H9 (cell line): ENCODE results near the gene WDR72. TPM values are rescaled to one million over a fixed set of nuclear protein-coding genes. Genes with fewer than 3 reads are reported as not detected.

Experiments used
- DNase-seq: peaks from one replicate; pipeline ENCODE4 v3.0.0-alpha.2; 2017
- H2AFZ ChIP-seq: one replicate; pipeline ENCODE4 v1.6.1; 2013; ENCODE audit warnings: mild to moderate bottlenecking, low read length, control low read depth, moderate library complexity
- H2AK5ac ChIP-seq: 2 replicates; pipeline ENCODE4 v1.6.1; 2013; ENCODE audit warnings: low read length, control low read depth, mixed read lengths; ENCODE audit not compliant: insufficient read length
- H2BK120ac ChIP-seq: one replicate; pipeline ENCODE4 v1.6.1; 2013; ENCODE audit warnings: low read depth, mild to moderate bottlenecking, low read length, control low read depth, inconsistent platforms; ENCODE audit not compliant: poor library complexity, severe bottlenecking
- H2BK12ac ChIP-seq: 2 replicates; pipeline ENCODE4 v1.6.1; 2013; ENCODE audit warnings: low read length, control low read depth, mixed read lengths, low read depth; ENCODE audit not compliant: insufficient read length
- H2BK15ac ChIP-seq: 2 replicates; pipeline ENCODE4 v1.6.1; 2013; ENCODE audit warnings: low read depth, low read length, control low read depth
- H2BK20ac ChIP-seq: one replicate; pipeline ENCODE4 v1.6.1; 2013; ENCODE audit warnings: low read depth, mild to moderate bottlenecking, low read length, control low read depth, inconsistent platforms; ENCODE audit not compliant: poor library complexity, severe bottlenecking
- H2BK5ac ChIP-seq: 2 replicates; pipeline ENCODE4 v1.6.1; 2013; ENCODE audit warnings: low read length, control low read depth, mixed read lengths; ENCODE audit not compliant: insufficient read length
- H3K14ac ChIP-seq: 2 replicates; pipeline ENCODE4 v1.6.1; 2013; ENCODE audit warnings: low read length, control low read depth; ENCODE audit not compliant: insufficient read depth
- H3K18ac ChIP-seq: 2 replicates; pipeline ENCODE4 v1.6.1; 2013; ENCODE audit warnings: low read depth, mild to moderate bottlenecking, mixed read lengths, low read length, control low read depth; ENCODE audit not compliant: insufficient read length
- H3K23ac ChIP-seq: 2 replicates; pipeline ENCODE4 v1.6.1; 2013; ENCODE audit warnings: low read length, control low read depth, mixed read lengths, low read depth; ENCODE audit not compliant: insufficient read length
- H3K23me2 ChIP-seq: 2 replicates; pipeline ENCODE4 v1.6.1; 2013; ENCODE audit warnings: low read depth, mild to moderate bottlenecking, mixed read lengths, low read length, control low read depth; ENCODE audit not compliant: insufficient read length, poor library complexity, severe bottlenecking
- H3K27ac ChIP-seq: 2 replicates; pipeline ENCODE4 v1.5.1; 2013; ENCODE audit warnings: low read length, control low read depth, mixed read lengths, low read depth; ENCODE audit not compliant: insufficient read length
- H3K27me3 ChIP-seq: 2 replicates; pipeline ENCODE4 v1.6.1; 2013; ENCODE audit warnings: low read length, control low read depth, inconsistent platforms; ENCODE audit not compliant: insufficient read depth
- H3K4ac ChIP-seq: 2 replicates; pipeline ENCODE4 v1.6.1; 2013; ENCODE audit warnings: low read depth, mild to moderate bottlenecking, control low read depth, inconsistent platforms, low read length, moderate library complexity
- H3K4me1 ChIP-seq: 2 replicates; pipeline ENCODE4 v1.6.1; 2013; ENCODE audit warnings: low read length, control low read depth, inconsistent platforms; ENCODE audit not compliant: insufficient read depth
- H3K4me2 ChIP-seq: 2 replicates; pipeline ENCODE4 v1.6.1; 2013; ENCODE audit warnings: low read length, control low read depth, mixed read lengths; ENCODE audit not compliant: insufficient read length, insufficient read depth
- H3K56ac ChIP-seq: 2 replicates; pipeline ENCODE4 v1.6.1; 2013; ENCODE audit warnings: low read depth, mild to moderate bottlenecking, mixed read lengths, low read length, control low read depth; ENCODE audit not compliant: insufficient read length
- H3K79me1 ChIP-seq: 2 replicates; pipeline ENCODE4 v1.6.1; 2013; ENCODE audit warnings: low read depth, mild to moderate bottlenecking, moderate library complexity, low read length, control low read depth, inconsistent platforms; ENCODE audit not compliant: insufficient read depth, poor library complexity, severe bottlenecking
- H3K79me2 ChIP-seq: 2 replicates; pipeline ENCODE4 v1.6.1; 2013; ENCODE audit warnings: low read length, control low read depth, inconsistent platforms; ENCODE audit not compliant: insufficient read depth
- H3K9ac ChIP-seq: 2 replicates; pipeline ENCODE4 v1.6.1; 2013; ENCODE audit warnings: low read length, control low read depth, mixed read lengths; ENCODE audit not compliant: insufficient read length; ENCODE audit errors: extremely low read depth
- H3K9me3 ChIP-seq: one replicate; pipeline ENCODE4 v1.6.1; 2013; ENCODE audit warnings: low read depth, low read length, inconsistent platforms; ENCODE audit not compliant: control insufficient read depth
- H3T11ph ChIP-seq: one replicate; pipeline ENCODE4 v1.6.1; 2013; ENCODE audit warnings: mild to moderate bottlenecking, low read length, control low read depth, inconsistent platforms
- H4K20me1 ChIP-seq: one replicate; pipeline ENCODE4 v1.6.1; 2013; ENCODE audit not compliant: control insufficient read depth, insufficient read length, insufficient read depth
- H4K5ac ChIP-seq: 2 replicates; pipeline ENCODE4 v1.6.1; 2013; ENCODE audit warnings: low read depth, mild to moderate bottlenecking, mixed read lengths, low read length, control low read depth; ENCODE audit not compliant: insufficient read length
- H4K8ac ChIP-seq: replicated peaks from 2 replicates; pipeline ENCODE4 v1.6.1; 2013; ENCODE audit warnings: low read length, control low read depth, mixed read lengths, low read depth; ENCODE audit not compliant: insufficient read length
- H4K91ac ChIP-seq: 2 replicates; pipeline ENCODE4 v1.6.1; 2013; ENCODE audit warnings: low read depth, mild to moderate bottlenecking, moderate library complexity, mixed read lengths, low read length, control low read depth; ENCODE audit not compliant: insufficient read length
- H3K27ac Mint-ChIP-seq, 3 experiments: 2 replicates in 2 of 3; 3 replicates in 1 of 3; pipeline ENCODE4 v1.8.0; 2020 to 2021; ENCODE audit warnings: mixed read lengths in 3 of 3, mild to moderate bottlenecking in 1 of 3, moderate library complexity in 1 of 3
- H3K27me3 Mint-ChIP-seq: 2 replicates; pipeline ENCODE4 v1.8.0; 2021; ENCODE audit warnings: low read depth, mild to moderate bottlenecking, moderate library complexity, mixed read lengths
- H3K36me3 Mint-ChIP-seq, 3 experiments: 2 replicates in 2 of 3; 3 replicates in 1 of 3; pipeline ENCODE4 v1.8.0; 2020 to 2021; ENCODE audit warnings: low read depth in 3 of 3, mixed read lengths in 3 of 3; ENCODE audit not compliant: insufficient read depth in 1 of 3
- H3K4me1 Mint-ChIP-seq, 2 experiments: 2 replicates each; pipeline ENCODE4 v1.8.0; 2020; ENCODE audit warnings: mixed read lengths in 2 of 2
- H3K4me3 Mint-ChIP-seq, 2 experiments: 2 replicates in 1 of 2; 3 replicates in 1 of 2; pipeline ENCODE4 v1.8.0; 2020 to 2021; ENCODE audit warnings: mild to moderate bottlenecking in 2 of 2, mixed read lengths in 2 of 2, moderate library complexity in 1 of 2
- H3K9me3 Mint-ChIP-seq, 2 experiments: 2 replicates in 1 of 2; 3 replicates in 1 of 2; pipeline ENCODE4 v1.8.0; 2020; ENCODE audit warnings: mild to moderate bottlenecking in 2 of 2, mixed read lengths in 2 of 2, moderate library complexity in 1 of 2
- WGBS: extraction: QIAGEN DNeasy Blood & Tissue Kit; methylation state at CpG from one replicate; pipeline ENCODE4 v1.1.7; 2013; ENCODE audit warnings: missing lambda C conversion rate, low lambda C conversion rate, mixed read lengths; ENCODE audit not compliant: insufficient read length; ENCODE audit errors: extremely low coverage; 5-methylcytosine and 5-hydroxymethylcytosine counted together
- total RNA-seq: library from RNA; stranded (reverse); gene quantifications from 2 replicates; pipeline ENCODE4 v1.2.1, GENCODE V29; 2021
- TF ChIP-seq, protein P1 (sequence below): fragments of 200-600 bp; sonication (generic); conservative IDR thresholded peaks from 3 replicates; pipeline ENCODE4 v1.8.0; 2021; ENCODE audit warnings: antibody characterized with exemption, mild to moderate bottlenecking

WDR72 gene
- total RNA-seq, 1 experiment from 2014 or later, result 2.9 TPM

DNA sequence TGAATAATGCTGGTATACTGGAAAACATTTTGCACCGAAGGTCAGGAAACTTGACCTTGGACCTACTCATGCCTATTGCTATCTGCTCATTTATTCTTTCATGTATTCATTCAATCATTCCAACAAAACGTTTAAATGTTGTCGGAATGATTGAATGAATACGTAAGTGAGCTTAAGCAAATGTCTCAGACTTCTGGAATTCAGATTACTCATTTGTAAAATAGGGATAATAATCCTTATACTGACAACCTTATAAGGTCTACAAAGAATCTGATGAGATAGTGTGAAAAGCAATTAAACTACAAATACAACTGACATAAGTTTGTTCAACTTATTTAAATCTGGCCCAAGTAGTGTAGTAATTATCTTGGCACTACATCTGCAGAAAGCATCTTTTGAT is 288.7 kb downstream of the WDR72 start:
- Histone ChIP-seq H3K4ac (no peak overlapping the region), H3K79me1 (no peaks in the 10 kb centered on the region), H3K56ac (no peak overlapping the region), H2BK5ac (no peak overlapping the region), H3K4me2 (no peak overlapping the region), H2BK15ac (no peak overlapping the region), H3K23me2 (no peaks in the 10 kb centered on the region), H3K9me3 (no peaks in the 10 kb centered on the region), H3K9ac (no peak overlapping the region), H3K23ac (no peak overlapping the region), H3K4me1 (no peaks in the 10 kb centered on the region), H3T11ph (no peak overlapping the region), H2BK20ac (no peak overlapping the region), H2AK5ac (no peak overlapping the region), H4K20me1 (no peaks in the 10 kb centered on the region), H3K27ac (no peak overlapping the region), H2BK120ac (no peak overlapping the region), H3K14ac (no peak overlapping the region), H4K5ac (no peak overlapping the region), H3K18ac (no peak overlapping the region), H4K8ac (no peak overlapping the region), H4K91ac (no peak overlapping the region), H3K27me3 (no peaks in the 10 kb centered on the region), H2BK12ac (no peak overlapping the region), H2AFZ (no peak overlapping the region), H3K79me2 (no peaks in the 10 kb centered on the region)
- TF ChIP-seq, protein P1, sequence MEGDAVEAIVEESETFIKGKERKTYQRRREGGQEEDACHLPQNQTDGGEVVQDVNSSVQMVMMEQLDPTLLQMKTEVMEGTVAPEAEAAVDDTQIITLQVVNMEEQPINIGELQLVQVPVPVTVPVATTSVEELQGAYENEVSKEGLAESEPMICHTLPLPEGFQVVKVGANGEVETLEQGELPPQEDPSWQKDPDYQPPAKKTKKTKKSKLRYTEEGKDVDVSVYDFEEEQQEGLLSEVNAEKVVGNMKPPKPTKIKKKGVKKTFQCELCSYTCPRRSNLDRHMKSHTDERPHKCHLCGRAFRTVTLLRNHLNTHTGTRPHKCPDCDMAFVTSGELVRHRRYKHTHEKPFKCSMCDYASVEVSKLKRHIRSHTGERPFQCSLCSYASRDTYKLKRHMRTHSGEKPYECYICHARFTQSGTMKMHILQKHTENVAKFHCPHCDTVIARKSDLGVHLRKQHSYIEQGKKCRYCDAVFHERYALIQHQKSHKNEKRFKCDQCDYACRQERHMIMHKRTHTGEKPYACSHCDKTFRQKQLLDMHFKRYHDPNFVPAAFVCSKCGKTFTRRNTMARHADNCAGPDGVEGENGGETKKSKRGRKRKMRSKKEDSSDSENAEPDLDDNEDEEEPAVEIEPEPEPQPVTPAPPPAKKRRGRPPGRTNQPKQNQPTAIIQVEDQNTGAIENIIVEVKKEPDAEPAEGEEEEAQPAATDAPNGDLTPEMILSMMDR, result no peak
- DNase-seq, result no peak
- Mint-ChIP-seq H3K36me3 (no peaks in the 10 kb centered on the region), H3K27ac (no peak overlapping the region), H3K27me3 (no peaks in the 10 kb centered on the region), H3K9me3 (no peaks in the 10 kb centered on the region), H3K4me3 (no peak overlapping the region), H3K4me1 (peaks cover 0 to 3% of the 10 kb centered on the region in 2 experiments; a peak in 1 of 4 replicates)
- WGBS, result no CpG with 5 or more reads among the region's 4 CpGs
